ENCODE measurements around the gene MTCL1. TPM values are rescaled to one million over a fixed set of nuclear protein-coding genes. Genes with fewer than 3 reads are reported as not detected.

Gene MTCL1
- total and polyA plus RNA-seq, 2 of the 8 experiments (the other 6 are each of a cell fraction or from before 2014, with no cell fraction given), result 16.6 to 60.8 TPM

- Histone ChIP-seq H3K23ac (ENCODE audit: insufficient read length) (no peak overlapping the region), H3K4ac (replicated peaks; ENCODE audit: insufficient read length, low read depth, low read length) (no peak overlapping the region), H3K4me2 (ENCODE audit: insufficient read depth in 1 of 2, low read depth in 2 of 2, low read length in 2 of 2) (no peak overlapping the region), H2AK5ac (ENCODE audit: low read depth, low read length) (no peak overlapping the region), H3K79me2 (ENCODE audit: control insufficient read depth in 1 of 2, insufficient read depth in 2 of 2, low read length in 2 of 2) (peaks cover 0 to 6% of the 10 kb centered on the region in 2 experiments; a peak in 2 of 4 replicates), H3K27me3 (replicated peaks in 1 of 4; ENCODE audit: control insufficient read depth in 3 of 4, extremely low read depth in 1 of 4, insufficient read depth in 3 of 4, low read length in 3 of 4) (no peaks in the 10 kb centered on the region), H2BK120ac (replicated peaks; ENCODE audit: low read depth, low read length) (no peak overlapping the region), H3K56ac (replicated peaks; ENCODE audit: insufficient read length, low read depth, low read length) (no peak overlapping the region), H4K5ac (ENCODE audit: insufficient read length, low read depth, low read length) (no peak overlapping the region), H3K18ac (ENCODE audit: extremely low read depth, low read length) (no peak overlapping the region), H3K4me1 (replicated peaks in 1 of 4; ENCODE audit: control insufficient read depth in 3 of 4, insufficient read depth in 4 of 4, low read length in 3 of 4) (no peaks in the 10 kb centered on the region; a peak in 2 of 7 replicates), H2BK15ac (ENCODE audit: low read length) (no peak overlapping the region), H3K9me3 (ENCODE audit: insufficient read depth in 2 of 2, low read depth in 1 of 2, low read length in 1 of 2) (no peaks in the 10 kb centered on the region), H3K23me2 (ENCODE audit: low read depth, low read length) (0 out of 2 replicates have a peak, but pooled peaks cover 2% of the 10 kb centered on the region), H4K20me1 (replicated peaks in 1 of 2; ENCODE audit: control insufficient read depth in 1 of 2, insufficient read depth in 2 of 2, low read length in 2 of 2) (peaks cover 0 to 10% of the 10 kb centered on the region in 2 experiments), H4K8ac (ENCODE audit: extremely low read depth, insufficient read depth, low read length) (no peak overlapping the region), H2BK5ac (ENCODE audit: low read depth, low read length) (no peak overlapping the region), H3K4me3 (ENCODE audit: extremely low read depth in 1 of 4, insufficient read depth in 2 of 4, low read depth in 3 of 4, low read length in 4 of 4) (no peak overlapping the region), H3K79me1 (ENCODE audit: low read depth, low read length) (peaks cover 2% of the 10 kb centered on the region; the same call in 1 of the 2 replicates), H2BK20ac (ENCODE audit: low read length) (no peak overlapping the region), H2AFZ (ENCODE audit: low read length) (no peak overlapping the region), H3K27ac (ENCODE audit: low read depth, low read length) (no peak overlapping the region), H3K9ac (replicated peaks in 1 of 4; ENCODE audit: extremely low read depth in 1 of 4, low read depth in 3 of 4, low read length in 3 of 4) (no peak overlapping the region), H2BK12ac (ENCODE audit: low read depth, low read length) (no peak overlapping the region), H3K36me3 (ENCODE audit: control insufficient read depth in 2 of 4, insufficient read depth in 4 of 4, low read length in 3 of 4) (peaks cover 0 to 10% (median 4%) of the 10 kb centered on the region in 4 experiments; a peak in 2 of 8 replicates), H4K91ac (replicated peaks; ENCODE audit: insufficient read length, low read length) (no peak overlapping the region), H3K14ac (ENCODE audit: insufficient read length) (no peak overlapping the region)
- ChIA-PET CTCF (ENCODE audit: partially characterized antibody) (interaction anchor here (1.2 kb wide), 1 partner anchor 29 kb away, joined by 3 read pairs; no protein-coding TSS in a partner anchor), POLR2A (ENCODE audit: partially characterized antibody) (no interaction called here)
- DNase-seq (ENCODE audit: low read depth in 1 of 2, low spot score in 2 of 2) (no peak), FAIRE-seq (no peak)
- WGBS, 2 experiments (ENCODE audit: extremely low coverage in 1 of 2, insufficient coverage in 1 of 2, insufficient read length in 1 of 2, insufficient replicate concordance in 2 of 2, low coverage in 1 of 2, low lambda C conversion rate in 2 of 2, missing lambda C conversion rate in 1 of 2), result 84% methylated on average over 4 of the region's 4 CpGs; no CpG with 5 or more reads in 1 of the 2 experiments
- TF ChIP-seq JUND (IDR thresholded peaks at IDR 0.05; ENCODE audit: low read length) (no peak), ATF3 (IDR thresholded peaks at IDR 0.05; ENCODE audit: insufficient read depth, low read depth, low read length) (no peak), USF2 (IDR thresholded peaks at IDR 0.05; ENCODE audit: low read length) (no peak), EZH2 (IDR thresholded peaks at IDR 0.05; ENCODE audit: low read depth, low read length, severe bottlenecking) (no peak), POLR2AphosphoS5 (IDR thresholded peaks at IDR 0.05; ENCODE audit: low read depth, low read length) (no peak), CBX5 (IDR thresholded peaks at IDR 0.05; ENCODE audit: low read depth, low read length) (no peak), HDAC6 (IDR thresholded peaks at IDR 0.05; ENCODE audit: low read depth, low read length) (no peak), CHD2 (IDR thresholded peaks at IDR 0.05; ENCODE audit: low read length) (no peak), SP2 (IDR thresholded peaks at IDR 0.05; ENCODE audit: low read length) (no peak), SIX5 (IDR thresholded peaks at IDR 0.05; ENCODE audit: low read depth, low read length) (no peak), E2F6 (IDR thresholded peaks at IDR 0.05) (no peak), GABPA (IDR thresholded peaks at IDR 0.05; ENCODE audit: borderline replicate concordance, insufficient read depth, low read length) (no peak)
Observed at GRCh38 chr18:8744656-8745055, 39.3 kb downstream of the MTCL1 start.
